T1000 (cell line): ENCODE measurements around the gene SAA1.
"Not testable (repeated sequence)": the region's sequence is repeated elsewhere in the genome, so short reads cannot be mapped to it uniquely, and the experiment has no call there.

Source experiments
- DNase-seq: peaks from one replicate; lab custom pipeline; 2025; ENCODE audit warnings: mixed read lengths; lab: John Stamatoyannopoulos, UW

The SAA1 gene

DNA sequence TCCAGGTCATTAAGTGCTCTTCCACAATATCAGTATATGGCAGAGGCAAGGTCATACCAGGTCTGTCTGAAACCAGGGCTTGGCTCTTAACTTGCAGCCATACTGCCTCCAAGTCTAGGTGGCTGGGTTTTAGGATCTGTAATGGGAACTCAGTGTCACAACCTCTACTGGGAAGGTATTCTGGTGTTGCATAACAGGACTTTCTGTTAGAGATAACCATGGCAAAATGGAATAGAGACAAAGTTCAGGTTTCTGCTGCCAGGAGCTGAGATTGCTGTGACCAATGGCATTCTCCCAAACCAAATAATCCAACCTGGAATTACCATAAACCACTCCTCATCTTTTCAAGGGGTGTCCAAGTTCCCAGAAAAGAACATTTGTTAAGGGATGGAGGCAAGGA lies 6.8 kb upstream of the SAA1 start:
- DNase-seq = no peak

DNA sequence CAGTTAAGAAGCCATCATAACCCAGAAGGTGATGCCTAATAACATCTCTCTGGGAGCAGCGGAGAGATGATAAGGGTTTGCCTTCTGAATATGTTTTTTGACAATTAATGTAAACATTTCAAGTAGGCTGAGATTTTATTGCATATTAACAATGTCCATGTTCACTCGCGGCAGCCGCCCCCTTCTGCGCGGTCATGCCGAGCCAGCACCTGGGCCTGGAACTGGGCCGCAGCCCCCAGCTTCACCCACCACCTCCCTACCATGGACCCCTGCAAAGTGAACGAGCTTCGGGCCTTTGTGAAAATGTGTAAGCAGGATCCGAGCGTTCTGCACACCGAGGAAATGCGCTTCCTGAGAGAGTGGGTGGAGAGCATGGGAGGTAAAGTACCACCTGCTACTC lies 4.3 kb upstream of the SAA1 start:
- DNase-seq = no peak

DNA sequence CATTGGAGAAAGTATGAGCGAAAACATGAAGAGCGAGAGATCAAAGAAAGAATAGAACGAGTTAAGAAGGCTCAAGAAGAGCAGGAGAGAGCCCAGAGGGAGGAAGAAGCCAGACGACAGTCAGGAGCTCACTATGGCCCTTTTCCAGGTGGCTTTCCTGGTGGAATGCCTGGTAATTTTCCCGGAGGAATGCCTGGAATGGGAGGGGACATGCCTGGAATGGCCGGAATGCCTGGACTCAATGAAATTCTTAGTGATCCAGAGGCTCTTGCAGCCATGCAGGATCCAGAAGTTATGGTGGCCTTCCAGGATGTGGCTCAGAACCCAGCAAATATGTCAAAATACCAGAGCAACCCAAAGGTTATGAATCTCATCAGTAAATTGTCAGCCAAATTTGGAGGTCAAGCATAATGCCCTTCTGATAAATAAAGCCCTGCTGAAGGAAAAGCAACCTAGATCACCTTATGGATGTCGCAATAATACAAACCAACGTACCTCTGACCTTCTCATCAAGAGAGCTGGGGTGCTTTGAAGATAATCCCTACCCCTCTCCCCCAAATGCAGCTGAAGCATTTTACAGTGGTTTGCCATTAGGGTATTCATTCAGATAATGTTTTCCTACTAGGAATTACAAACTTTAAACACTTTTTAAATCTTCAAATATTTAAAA lies 3.2 kb upstream of the SAA1 start:
- DNase-seq = not testable (repeated sequence)

DNA sequence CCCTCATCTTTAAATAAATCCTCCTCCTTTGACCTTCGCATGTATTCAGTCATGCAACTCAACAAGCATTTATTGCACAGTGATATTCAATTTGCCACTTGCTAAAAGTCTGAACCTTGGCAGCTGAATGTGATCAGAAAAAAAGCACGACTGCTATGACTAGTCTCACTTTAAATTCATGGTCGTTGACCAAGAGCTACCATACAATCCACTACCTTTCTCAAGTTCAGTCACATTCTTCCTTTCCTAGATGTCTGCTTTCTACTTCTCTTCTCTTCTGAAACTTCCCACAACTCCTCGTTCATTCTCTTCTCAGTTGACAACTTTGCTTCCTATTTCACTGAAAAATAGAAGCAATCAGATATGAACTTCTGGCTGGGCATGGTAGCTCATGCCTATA lies 2.0 kb upstream of the SAA1 start:
- no peak for DNase-seq

DNA sequence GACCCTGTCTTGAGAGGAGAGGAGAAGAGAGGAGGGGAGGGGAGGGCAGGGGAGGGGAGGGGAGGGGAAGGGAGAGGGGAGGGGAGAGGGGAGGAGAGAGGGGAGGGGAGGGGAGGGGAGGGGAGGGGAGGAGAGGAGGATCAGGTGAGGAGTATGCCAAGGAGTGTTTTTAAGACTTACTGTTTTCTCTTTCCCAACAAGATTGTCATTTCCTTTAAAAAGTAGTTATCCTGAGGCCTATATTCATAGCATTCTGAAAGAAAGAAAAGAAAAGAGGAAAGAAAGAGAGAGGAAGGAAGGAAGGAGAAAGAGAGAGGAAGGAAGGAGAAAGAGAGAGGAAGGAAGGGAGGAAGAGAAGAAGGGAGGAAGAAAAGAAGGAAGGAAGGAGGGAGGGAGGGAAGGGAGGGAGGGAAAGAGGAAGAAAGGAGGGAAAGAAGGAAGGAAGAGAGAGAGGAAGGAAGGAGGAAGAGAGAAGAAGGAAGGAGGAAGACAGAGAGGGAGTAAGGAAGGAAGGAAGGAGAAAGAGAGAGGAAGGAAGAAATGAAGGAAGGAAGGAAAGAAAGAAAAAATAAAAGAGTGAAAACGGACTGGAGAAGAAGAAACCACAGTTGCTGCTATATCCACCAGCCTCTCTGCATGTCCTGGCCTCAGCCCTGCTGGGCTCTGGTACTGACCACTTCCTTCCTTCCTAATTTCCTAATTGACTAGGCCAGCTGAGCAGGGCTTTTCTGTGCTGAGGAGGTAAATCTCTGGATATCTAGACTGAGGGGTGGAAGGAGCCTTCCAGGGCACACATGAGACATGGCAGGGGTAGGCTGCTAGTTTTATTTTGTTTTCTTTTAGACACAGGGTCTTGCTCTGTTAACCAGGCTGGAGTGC lies 1.1 kb upstream of the SAA1 start:
- no peak for DNase-seq

DNA sequence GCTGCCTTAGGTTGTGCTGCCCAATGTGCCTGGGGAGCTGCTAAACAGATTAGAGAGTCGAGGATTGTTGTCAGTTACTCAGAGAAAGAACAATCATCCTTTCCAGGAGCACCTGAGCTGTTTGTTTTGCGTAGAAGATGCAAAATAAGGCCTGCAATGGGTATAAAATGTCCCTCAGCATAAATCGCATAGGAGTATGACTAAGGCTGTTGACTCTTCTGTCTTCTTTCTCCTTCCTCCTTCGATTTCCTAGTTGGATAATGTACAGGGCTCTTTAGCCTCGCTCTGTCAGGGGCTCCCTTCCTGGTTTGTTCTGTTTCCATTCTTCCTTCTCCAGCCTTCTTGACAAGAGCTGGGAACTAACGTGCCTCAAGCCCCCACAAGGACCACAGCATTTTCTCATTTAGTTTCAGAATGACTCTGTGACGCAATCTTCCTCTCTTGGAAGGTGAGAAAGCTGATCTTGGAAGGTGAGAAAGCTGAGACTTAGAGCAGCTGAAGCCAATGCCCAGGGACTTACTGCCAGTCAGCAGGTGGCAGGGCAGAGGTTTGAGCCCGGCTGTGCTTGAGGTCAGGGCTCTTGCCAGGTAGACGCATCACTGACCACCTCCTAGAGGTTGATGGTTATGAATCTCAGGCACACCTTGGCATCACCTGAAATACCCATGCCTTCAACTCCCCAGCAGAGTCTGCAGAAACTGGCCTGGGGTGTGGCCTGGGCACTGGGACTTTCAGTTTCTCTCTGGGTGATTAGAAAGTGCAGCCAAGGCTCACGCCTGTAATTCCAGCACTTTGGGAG lies 1.5 kb downstream of the SAA1 start:
- DNase-seq = not testable (repeated sequence)

DNA sequence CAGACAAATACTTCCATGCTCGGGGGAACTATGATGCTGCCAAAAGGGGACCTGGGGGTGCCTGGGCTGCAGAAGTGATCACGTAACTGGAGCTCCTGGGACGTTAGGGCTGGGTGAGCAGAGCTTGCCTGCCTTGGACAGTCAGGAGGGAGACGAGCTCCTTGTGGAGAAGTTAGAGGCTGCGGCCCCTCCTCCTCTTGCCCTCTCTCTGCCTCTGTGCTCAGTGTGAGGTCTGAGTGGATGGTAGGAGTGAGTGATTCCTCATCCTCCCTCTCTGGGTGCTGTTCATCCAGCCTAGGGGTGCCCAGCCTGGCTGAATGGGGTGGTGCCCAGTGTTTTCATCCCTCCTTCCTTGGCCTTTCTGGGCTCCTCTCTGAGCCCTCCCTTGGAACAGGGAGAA lies 3.2 kb downstream of the SAA1 start:
- DNase-seq = not testable (repeated sequence)

DNA sequence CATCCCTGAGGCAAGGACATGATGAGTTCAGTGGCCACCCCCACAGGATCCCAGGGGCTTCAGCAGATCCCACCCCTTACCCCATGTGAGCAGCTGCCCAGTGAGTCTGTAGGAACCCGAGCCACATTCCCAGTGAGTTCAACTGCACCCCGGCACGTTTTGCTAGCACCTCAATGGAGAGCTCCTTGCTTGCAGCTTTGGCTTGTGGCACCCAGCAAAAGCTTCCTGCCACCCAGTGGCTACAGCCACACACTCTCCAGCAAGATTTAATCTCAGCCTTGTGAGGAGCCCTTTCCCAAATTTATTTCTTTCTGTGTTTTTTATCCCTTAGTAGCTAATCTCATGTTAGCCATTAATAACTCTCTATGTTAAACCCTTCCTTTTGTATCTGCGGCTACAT lies 4.0 kb downstream of the SAA1 start:
- no peak for DNase-seq

DNA sequence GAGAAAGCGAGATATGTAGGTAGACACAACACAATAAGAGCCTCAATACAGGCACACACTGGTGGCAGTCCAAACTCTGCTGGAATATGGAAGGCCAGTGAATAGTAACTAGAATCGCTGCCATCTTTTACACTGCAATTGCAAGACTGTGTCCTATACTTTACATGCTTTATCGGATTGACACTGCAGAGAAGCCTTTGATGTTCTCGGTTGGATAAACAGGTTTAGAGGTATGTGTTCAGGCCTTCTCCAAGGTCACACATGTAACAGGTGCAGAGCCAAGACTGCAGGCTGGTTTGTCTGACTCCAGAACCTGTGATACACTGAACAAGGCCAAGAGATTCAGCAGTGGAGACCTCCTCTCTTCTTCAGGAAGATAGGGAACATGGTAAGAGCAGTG lies 5.1 kb downstream of the SAA1 start:
- no peak for DNase-seq

DNA sequence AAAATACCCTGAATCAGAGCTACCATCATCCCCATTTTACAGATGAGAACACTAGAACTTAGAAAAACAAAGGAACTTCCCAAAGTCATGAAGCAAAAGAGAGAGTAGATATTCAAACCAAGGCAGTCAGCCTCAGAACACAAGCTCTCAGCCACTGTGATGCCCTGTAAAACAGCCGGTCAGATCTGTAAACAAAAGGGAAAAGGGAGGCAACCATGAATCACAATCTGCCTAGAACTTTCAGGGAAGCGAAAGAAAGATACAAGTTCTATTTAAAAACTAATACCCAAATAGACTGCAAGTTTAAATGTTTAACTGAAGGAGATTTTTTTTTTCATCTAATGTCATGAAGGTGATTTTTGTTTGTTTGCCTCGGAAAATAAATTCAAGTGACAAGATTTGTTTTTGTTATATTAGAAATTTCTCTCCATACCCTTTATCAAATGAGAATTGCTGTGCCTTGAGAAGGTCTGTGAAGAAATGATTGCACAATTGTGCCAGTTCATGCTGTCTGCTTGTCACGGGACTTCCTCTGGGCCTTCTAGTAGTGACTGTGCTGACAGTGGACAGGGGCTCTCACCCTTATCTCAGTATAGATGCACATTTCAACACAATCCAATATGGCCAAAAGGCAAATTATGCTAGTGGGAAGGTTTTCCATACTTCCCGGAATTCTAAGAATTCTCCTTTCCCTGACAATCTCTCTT lies 11.7 kb downstream of the SAA1 start:
- no peak for DNase-seq

DNA sequence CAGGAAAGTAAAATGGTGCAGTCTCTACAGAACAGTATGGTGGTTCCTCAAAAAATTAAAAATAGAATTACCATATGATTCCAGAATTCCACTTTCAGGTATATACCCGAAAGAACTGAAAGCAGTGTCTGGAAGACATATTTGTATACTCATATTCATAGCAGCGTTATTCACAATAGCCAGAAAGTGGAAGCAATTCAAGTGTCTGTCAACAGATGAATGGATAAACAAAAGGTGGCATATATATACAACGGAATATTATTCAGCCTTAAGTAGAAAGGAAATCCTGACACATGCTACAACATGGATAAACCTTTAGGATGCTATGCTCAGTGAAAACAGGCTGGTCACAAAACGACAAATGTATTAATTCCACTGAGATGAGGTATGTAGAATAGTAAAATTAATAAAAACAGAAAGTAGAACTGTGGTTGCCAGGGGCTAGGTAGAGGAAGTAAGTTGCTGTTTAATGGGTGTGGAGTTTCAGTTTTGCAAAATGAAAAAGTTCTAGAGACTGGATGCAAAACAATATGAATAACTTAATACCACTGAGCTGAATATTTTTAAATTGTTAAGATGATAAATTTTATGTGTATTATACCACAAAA lies 14.5 kb downstream of the SAA1 start:
- no peak for DNase-seq

DNA sequence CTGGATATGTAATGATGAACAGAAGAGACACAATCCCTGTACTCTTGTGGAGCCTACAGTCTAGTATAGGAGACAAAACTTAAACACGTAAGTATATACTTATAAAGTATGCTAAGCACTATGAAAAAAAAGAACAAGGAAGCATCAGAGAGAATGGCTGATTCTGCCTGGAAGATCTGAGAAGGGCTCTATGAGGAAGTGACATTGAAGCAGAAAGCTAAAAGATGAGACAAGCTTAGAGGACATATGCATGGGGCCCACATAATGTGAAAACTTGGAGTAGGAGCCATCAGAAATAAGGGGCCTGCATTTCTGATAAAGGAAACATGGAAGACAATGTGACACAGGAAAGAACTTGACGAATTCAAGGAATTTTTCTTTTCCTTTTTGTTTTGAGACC lies 16.6 kb downstream of the SAA1 start:
- no peak for DNase-seq

DNA sequence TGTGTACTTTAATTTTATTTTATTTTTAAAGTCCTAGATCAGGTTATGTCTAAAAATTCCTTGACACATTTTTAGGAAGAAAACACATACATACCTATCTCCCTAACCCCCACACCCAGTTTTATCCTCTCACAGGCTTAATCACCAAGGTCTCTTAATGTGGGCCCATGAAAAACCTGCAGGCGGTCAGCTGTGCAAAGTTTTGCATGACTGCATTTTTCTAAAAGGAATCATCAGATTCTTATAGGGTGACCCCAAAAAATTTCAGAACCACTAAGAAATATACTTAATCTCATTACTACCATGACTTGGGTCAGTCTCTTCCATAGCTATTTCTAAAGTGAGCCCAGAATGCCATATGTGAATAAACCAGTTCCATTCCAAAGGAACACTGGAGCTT lies 19.8 kb downstream of the SAA1 start:
- DNase-seq = no peak

DNA sequence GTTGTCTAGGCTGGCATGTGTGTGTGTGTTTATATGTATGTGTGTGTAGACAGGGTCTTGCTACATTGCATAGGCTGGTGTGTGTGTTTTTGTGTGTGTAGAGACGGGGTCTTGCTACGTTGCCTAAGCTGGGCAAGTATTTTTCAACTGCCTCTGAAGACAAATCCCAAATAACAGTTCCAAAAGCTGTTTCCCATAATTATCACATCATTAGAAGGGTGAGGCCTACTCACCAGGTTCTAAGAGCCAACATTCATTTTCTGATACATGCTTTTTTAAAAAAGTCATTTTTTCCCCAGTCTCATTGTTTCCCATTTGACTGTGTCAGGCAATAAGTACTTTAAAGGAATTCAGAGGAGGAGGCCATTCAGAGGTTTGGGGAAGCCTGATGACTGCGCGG lies 22.8 kb downstream of the SAA1 start:
- no peak for DNase-seq

DNA sequence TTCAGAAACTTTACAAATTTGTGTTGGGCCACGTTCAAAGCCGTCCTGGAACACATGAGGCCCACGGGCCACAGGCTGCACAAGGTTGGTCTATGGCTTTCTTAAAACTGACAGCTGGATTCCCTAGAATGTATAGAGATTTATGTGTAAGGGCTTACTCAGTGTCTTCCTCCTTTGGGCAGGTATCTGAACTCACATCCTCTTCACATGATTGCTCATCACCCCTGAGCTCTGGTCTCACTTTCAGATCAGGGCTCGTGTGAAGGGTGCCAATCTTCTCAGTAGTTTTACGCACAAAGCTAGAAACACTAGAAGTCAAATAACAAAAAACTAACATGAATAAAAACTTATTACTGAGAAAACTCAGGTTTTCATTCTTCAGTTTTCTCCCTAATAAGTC lies 28.8 kb downstream of the SAA1 start:
- no peak for DNase-seq

DNA sequence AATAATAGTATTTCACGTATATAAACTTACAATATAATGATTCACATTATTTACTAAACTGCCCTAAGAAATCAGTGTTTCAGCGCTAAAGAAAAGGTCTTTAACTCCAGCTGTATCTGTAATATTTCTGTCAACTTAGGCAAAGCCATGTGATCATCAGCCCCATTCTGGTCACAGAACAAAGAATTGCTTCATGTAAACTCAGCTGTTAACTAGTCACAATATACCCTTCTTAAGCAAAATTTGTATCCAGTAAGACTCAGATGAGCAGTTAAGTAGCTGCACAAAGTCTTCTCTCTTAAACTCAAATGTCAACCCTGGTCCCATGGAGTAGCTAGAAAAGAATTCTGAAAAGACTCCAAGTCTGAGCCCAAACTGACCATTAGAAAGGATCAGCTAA lies 29.3 kb downstream of the SAA1 start:
- no peak for DNase-seq

DNA sequence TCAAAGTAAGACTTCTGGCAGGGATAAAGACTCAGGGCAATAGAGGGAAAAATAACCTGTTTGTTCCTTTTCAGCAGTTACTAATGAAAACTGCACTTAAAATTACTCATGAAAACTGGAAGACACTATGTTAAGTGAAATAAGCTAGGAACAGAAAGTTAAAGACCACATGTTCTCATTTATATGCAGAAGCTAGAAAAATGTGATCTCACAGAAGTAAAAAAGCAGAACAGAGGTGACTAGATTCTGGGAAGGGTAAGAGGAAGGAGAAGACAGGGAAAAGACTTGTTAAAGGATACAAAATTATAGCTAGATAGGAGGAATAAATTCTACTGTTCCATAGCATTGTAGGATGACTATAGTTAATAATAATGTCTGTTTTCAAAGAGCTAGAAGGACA lies 33.7 kb downstream of the SAA1 start:
- no peak for DNase-seq

DNA sequence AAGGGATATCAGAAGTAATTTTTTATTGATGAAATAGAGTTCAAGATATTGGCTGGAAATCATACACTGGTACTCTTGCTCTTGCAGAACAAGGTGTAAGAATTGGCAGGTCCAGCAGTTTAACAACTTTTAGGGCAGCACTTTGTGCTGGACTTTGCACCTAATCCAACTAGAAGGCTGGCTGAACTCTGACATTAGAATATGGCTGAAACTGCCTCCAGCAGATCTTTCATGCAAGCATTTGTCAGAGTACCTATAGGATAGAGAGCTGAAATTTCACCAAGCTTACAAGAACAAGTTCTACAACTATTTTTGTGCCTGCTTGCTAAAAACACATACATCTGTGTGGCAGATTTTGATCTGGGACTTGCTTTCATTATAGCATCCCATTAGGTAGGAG lies 38.7 kb downstream of the SAA1 start:
- no peak for DNase-seq

DNA sequence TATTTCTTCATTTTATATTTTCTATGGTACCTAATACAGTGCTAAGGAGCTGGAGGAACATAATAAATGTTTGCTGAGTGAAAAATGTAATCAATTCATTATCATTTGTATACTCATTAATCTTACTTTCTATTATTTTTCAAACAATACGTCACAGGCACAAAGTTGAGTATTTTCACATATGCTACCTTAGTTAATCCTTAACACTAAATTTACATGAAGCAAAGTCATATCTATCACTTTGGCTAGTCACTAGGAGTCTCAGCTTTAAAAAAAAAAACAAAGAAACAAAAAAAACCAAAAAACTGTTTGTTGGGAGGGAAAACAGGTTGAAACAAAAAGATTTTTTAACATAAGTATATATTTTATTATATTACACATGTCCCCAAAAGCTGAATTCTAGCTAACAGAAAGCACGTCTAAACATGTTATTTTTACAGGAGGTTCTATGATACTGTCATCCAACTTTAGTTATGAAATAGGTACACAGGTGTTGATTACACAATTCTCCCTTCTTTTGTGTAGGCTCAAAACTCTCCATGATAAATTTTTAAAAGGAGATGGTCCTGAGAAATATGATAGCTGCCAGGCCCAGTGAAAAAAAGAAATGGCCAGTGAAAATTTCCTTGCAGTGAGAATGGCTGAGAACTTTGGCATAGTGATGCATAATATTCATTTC lies 41.5 kb downstream of the SAA1 start:
- DNase-seq = no peak

DNA sequence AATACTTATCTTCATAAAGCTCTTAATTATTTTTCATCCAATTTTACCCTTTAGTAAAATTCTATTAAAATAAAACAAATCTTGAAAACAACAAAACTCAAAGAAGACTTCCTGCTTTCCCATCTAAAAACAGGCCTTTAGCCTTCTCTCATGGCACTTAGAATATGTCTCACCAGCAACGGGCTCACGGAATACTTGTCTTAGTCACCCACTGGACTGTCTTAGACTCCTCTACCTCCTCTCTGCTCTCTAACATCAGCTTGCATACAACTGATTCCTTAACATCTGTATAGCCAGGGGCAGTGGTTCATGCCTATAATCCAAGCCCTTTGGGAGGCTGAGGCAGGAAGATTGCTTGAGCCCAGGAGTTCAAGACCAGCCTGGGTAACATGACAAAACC lies 42.2 kb downstream of the SAA1 start:
- no peak for DNase-seq

DNA sequence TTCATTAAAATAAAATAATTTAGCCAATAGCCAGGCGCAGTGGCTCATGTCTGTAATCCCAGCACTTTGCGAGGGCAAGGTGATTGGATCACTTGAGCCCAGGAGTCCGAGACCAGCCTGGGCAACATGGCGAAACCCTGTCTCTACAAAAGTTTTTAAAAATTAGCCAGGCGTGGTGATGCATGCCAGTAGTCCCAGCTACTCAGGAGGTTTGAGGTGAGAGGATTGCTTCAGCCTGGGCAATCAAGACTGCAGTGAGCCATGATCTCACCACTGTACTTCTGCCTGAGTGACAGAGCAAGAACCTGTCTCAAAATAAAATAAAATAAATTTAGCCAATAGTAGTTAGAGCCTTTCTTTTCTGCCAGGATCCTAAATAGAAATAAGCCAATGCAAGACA lies 43.6 kb downstream of the SAA1 start:
- DNase-seq = no peak
